ENCODE measurements around the gene SMG6.
"Not testable (repeated sequence)": the region's sequence is repeated elsewhere in the genome, so short reads cannot be mapped to it uniquely, and the experiment has no call there.

- TF ChIP-seq POLR2A (IDR thresholded peaks at IDR 0.05; ENCODE audit: low read length); GATA1 (IDR thresholded peaks at IDR 0.05; ENCODE audit: low read depth, low read length): not testable (repeated sequence)
These were observed 137.9 kb downstream of the SMG6 start for GRCh38 chr17:2165723-2166122.

Measured in erythroblast (primary cell).